Measurements from ENCODE around the gene NRSN1.

NRSN1 gene

DNA sequence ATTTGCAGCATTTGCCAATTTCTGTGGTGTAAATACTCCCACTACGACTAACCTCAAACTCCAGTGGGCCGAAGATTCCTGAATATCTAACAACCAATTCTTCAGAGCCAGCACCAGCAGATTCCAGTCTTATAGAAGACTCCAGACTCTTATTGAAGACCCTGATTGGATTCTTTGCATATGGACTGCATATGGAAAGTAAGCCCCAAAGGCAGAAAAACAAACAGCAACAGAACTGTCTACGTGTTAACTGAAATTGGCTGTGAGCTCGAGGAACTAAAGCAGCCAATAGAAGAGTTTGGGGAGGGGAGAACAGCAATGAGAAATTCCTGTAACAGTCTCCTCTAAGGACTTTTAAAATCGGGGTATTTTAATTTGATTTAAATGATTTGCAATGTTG, 19.7 kb upstream of the NRSN1 start:
- Histone ChIP-seq H3K27ac (ENCODE audit: extremely low read depth, low read depth, low read length) (no peak overlapping the region), H3K4me3 (ENCODE audit: low read depth, low read length) (no peak overlapping the region), H3K9me3 (ENCODE audit: control insufficient read depth, insufficient read depth, low read depth, low read length) (no peaks in the 10 kb centered on the region), H3K4me1 (ENCODE audit: control insufficient read depth, insufficient read depth, low read length) (no peaks in the 10 kb centered on the region), H3K36me3 (ENCODE audit: control insufficient read depth in 2 of 2, insufficient read depth in 1 of 2, low read length in 2 of 2) (no peaks in the 10 kb centered on the region)
- ChIA-PET CTCF (no interaction called here), POLR2A (no interaction called here)
- TF ChIP-seq ZNF670 (tag by site-specific recombination; IDR thresholded peaks at IDR 0.05; ENCODE audit: low read depth): no peak
- TF ChIP-seq ZNF112 (tag by site-specific recombination; IDR thresholded peaks at IDR 0.05): 0 out of 2 replicates have a peak, but pooled peaks have one; percentile 40
- no peak for TF ChIP-seq YY1 (tag by site-specific recombination; IDR thresholded peaks at IDR 0.05)
- TF ChIP-seq ZSCAN30 (tag by site-specific recombination; IDR thresholded peaks at IDR 0.05): no peak

DNA sequence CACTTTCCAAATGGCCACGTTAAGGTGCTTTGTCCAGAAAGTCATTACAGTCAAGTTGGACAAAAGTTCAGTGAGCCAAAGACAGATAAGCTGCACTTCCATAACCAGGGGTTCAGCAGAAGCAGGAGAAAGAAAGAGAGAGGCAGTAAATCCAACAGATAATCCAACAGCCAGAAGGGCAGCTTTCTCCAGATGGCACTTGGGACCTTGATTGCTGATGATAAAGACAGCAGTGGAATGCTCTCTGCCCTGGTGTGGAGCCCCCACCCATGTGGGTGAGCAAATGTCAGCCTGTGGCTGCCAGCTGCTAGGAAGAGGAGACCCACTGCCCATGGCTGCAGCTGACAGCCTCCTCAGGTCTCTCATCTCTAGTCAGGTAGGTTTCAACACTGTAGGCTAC, 18.7 kb upstream of the NRSN1 start:
- ChIA-PET CTCF (no interaction called here), POLR2A (no interaction called here)
- Histone ChIP-seq H3K4me3 (ENCODE audit: low read depth, low read length) (no peak overlapping the region), H3K9me3 (ENCODE audit: control insufficient read depth, insufficient read depth, low read depth, low read length) (no peaks in the 10 kb centered on the region), H3K36me3 (ENCODE audit: control insufficient read depth in 2 of 2, insufficient read depth in 1 of 2, low read length in 2 of 2) (no peaks in the 10 kb centered on the region), H3K4me1 (ENCODE audit: control insufficient read depth, insufficient read depth, low read length) (no peaks in the 10 kb centered on the region), H3K27ac (ENCODE audit: extremely low read depth, low read depth, low read length) (no peak overlapping the region)
- no peak for TF ChIP-seq HOXA7 (CRISPR knock-in tag; IDR thresholded peaks at IDR 0.05; ENCODE audit: borderline replicate concordance)
- TF ChIP-seq ZBTB21 (tag by site-specific recombination; IDR thresholded peaks at IDR 0.05): no peak
- TF ChIP-seq ZNF155 (tag by site-specific recombination; IDR thresholded peaks at IDR 0.05): no peak
- no peak for TF ChIP-seq ZNF501 (tag by site-specific recombination; IDR thresholded peaks at IDR 0.05)
- TF ChIP-seq, protein P1, sequence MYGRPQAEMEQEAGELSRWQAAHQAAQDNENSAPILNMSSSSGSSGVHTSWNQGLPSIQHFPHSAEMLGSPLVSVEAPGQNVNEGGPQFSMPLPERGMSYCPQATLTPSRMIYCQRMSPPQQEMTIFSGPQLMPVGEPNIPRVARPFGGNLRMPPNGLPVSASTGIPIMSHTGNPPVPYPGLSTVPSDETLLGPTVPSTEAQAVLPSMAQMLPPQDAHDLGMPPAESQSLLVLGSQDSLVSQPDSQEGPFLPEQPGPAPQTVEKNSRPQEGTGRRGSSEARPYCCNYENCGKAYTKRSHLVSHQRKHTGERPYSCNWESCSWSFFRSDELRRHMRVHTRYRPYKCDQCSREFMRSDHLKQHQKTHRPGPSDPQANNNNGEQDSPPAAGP (tag by site-specific recombination; IDR thresholded peaks at IDR 0.05): no peak
- no peak for TF ChIP-seq ZNF23 (tag by site-specific recombination; IDR thresholded peaks at IDR 0.05; ENCODE audit: borderline replicate concordance)
- TF ChIP-seq ZNF202 (tag by site-specific recombination; IDR thresholded peaks at IDR 0.05; ENCODE audit: borderline replicate concordance): no peak

DNA sequence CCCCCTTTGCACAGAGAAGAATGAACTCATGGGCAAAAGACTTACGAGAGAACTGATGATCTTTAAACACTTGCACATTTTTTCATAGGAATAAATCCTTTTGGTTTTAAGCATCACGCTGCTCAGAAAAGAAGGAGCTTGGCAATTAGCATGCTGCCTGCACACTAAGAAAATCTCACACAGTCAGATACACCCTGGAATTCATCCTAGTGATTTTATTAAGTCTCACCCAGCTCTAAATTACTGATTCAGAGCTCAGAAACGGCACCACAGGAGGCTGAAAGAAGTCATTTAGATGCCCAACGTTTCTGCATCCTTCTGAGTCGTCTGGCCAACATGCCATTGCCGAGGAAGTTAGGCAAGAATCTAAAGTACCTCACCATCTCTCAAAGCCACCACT, 18.0 kb upstream of the NRSN1 start:
- POLR2A ChIA-PET: no interaction called here
- H3K4me1 ChIP-seq (ENCODE audit: control insufficient read depth, insufficient read depth, low read length): no peaks in the 10 kb centered on the region
- TF ChIP-seq ZNF677 (tag by site-specific recombination; IDR thresholded peaks at IDR 0.05): no peak
- TF ChIP-seq ZSCAN23 (tag by site-specific recombination; IDR thresholded peaks at IDR 0.05): no peak
- no peak for TF ChIP-seq ZNF785 (tag by site-specific recombination; IDR thresholded peaks at IDR 0.05)
- TF ChIP-seq, protein P2, sequence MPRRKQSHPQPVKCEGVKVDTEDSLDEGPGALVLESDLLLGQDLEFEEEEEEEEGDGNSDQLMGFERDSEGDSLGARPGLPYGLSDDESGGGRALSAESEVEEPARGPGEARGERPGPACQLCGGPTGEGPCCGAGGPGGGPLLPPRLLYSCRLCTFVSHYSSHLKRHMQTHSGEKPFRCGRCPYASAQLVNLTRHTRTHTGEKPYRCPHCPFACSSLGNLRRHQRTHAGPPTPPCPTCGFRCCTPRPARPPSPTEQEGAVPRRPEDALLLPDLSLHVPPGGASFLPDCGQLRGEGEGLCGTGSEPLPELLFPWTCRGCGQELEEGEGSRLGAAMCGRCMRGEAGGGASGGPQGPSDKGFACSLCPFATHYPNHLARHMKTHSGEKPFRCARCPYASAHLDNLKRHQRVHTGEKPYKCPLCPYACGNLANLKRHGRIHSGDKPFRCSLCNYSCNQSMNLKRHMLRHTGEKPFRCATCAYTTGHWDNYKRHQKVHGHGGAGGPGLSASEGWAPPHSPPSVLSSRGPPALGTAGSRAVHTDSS (tag by site-specific recombination; IDR thresholded peaks at IDR 0.05): no peak
- TF ChIP-seq ZNF521 (tag by site-specific recombination; IDR thresholded peaks at IDR 0.05): no peak
- no peak for TF ChIP-seq ZNF791 (tag by site-specific recombination; IDR thresholded peaks at IDR 0.05)
- no peak for TF ChIP-seq ZIC2 (tag by site-specific recombination; IDR thresholded peaks at IDR 0.05)
- TF ChIP-seq ZFP41 (tag by site-specific recombination; IDR thresholded peaks at IDR 0.05; ENCODE audit: borderline replicate concordance): no peak
- no peak for TF ChIP-seq ZNF239 (tag by site-specific recombination; IDR thresholded peaks at IDR 0.05)
- no peak for TF ChIP-seq KLF8 (tag by site-specific recombination; IDR thresholded peaks at IDR 0.05)
- TF ChIP-seq ZNF48 (tag by site-specific recombination; IDR thresholded peaks at IDR 0.05): no peak
- TF ChIP-seq ZNF223 (tag by site-specific recombination; IDR thresholded peaks at IDR 0.05): no peak
- no peaks in the 10 kb centered on the region for H3K36me3 ChIP-seq (ENCODE audit: control insufficient read depth in 2 of 2, insufficient read depth in 1 of 2, low read length in 2 of 2)
- CTCF ChIA-PET: no interaction called here
- no peaks in the 10 kb centered on the region for H3K9me3 ChIP-seq (ENCODE audit: control insufficient read depth, insufficient read depth, low read depth, low read length)
- H3K4me3 ChIP-seq (ENCODE audit: low read depth, low read length): no peak overlapping the region
- no peak overlapping the region for H3K27ac ChIP-seq (ENCODE audit: extremely low read depth, low read depth, low read length)

Measured in HEK293 (cell line).